ENCODE results near the gene TOLLIP. TPM values are rescaled to one million over a fixed set of nuclear protein-coding genes. Genes with fewer than 3 reads are reported as not detected.

Gene TOLLIP
- total RNA-seq, 4 donors from 2014 or later = 49.8 to 91.7 (median 85.0) TPM

- intact Hi-C loops (cut with DNase I; ENCODE audit: low total_unique reads) (no loop called here), in situ Hi-C loops (cut with MboI; ENCODE audit: low sequenced_read_pairs in 4 of 4) (no loop called here)
- H3K9me3 ChIP-seq = no peaks in the 10 kb centered on the region
- no peak overlapping the region for H3K4me3 ChIP-seq
- no peak for TF ChIP-seq POLR2A (IDR thresholded peaks at IDR 0.05)
- no peak for TF ChIP-seq CTCF (IDR thresholded peaks at IDR 0.05 in 4 of 5, conservative IDR thresholded peaks at IDR 0.05 in 1 of 5)
- DNase-seq (no peak), ATAC-seq (no peak)
- no peaks in the 10 kb centered on the region for H3K4me1 ChIP-seq
- H3K27ac ChIP-seq = no peak overlapping the region
- no peaks in the 10 kb centered on the region for H3K36me3 ChIP-seq
- H3K27me3 ChIP-seq = peaks cover 3 to 24% (median 6%) of the 10 kb centered on the region in 3 donors
Measured at GRCh38 chr11:1233351-1234053, 75.9 kb downstream of the TOLLIP start.

GRCh38 chr11:1232883-1233321 is 76.5 kb downstream of the TOLLIP start:
- ATAC-seq (no peak), DNase-seq (no peak)
- Histone ChIP-seq H3K36me3 (no peaks in the 10 kb centered on the region), H3K4me3 (no peak overlapping the region), H3K4me1 (no peaks in the 10 kb centered on the region), H3K27ac (no peak overlapping the region), H3K27me3 (peaks cover 3 to 24% (median 6%) of the 10 kb centered on the region in 3 donors), H3K9me3 (no peaks in the 10 kb centered on the region)
- TF ChIP-seq POLR2A (IDR thresholded peaks at IDR 0.05) = no peak
- TF ChIP-seq CTCF (IDR thresholded peaks at IDR 0.05 in 4 of 5, conservative IDR thresholded peaks at IDR 0.05 in 1 of 5) = no peak
- in situ Hi-C loops (cut with MboI; ENCODE audit: low sequenced_read_pairs in 4 of 4) = no loop called here
- intact Hi-C loops (cut with DNase I; ENCODE audit: low total_unique reads) = no loop called here

GRCh38 chr11:1232021-1232882 is 77.2 kb downstream of the TOLLIP start:
- H3K27me3 ChIP-seq = peaks cover 3 to 24% (median 8%) of the 10 kb centered on the region in 3 donors
- ATAC-seq (no peak), DNase-seq (no peak)
- in situ Hi-C loops (cut with MboI; ENCODE audit: low sequenced_read_pairs in 4 of 4) = no loop called here
- H3K9me3 ChIP-seq = no peaks in the 10 kb centered on the region
- no peaks in the 10 kb centered on the region for H3K4me1 ChIP-seq
- H3K27ac ChIP-seq = no peak overlapping the region
- H3K36me3 ChIP-seq = no peaks in the 10 kb centered on the region
- intact Hi-C loops (cut with DNase I; ENCODE audit: low total_unique reads) = no loop called here
- no peak overlapping the region for H3K4me3 ChIP-seq
- no peak for TF ChIP-seq POLR2A (IDR thresholded peaks at IDR 0.05)
- TF ChIP-seq CTCF (IDR thresholded peaks at IDR 0.05 in 4 of 5, conservative IDR thresholded peaks at IDR 0.05 in 1 of 5) = no peak

GRCh38 chr11:1231396-1232020 is 77.9 kb downstream of the TOLLIP start:
- in situ Hi-C loops (cut with MboI; ENCODE audit: low sequenced_read_pairs in 4 of 4) = no loop called here
- DNase-seq = no peak
- TF ChIP-seq CTCF (IDR thresholded peaks at IDR 0.05 in 4 of 5, conservative IDR thresholded peaks at IDR 0.05 in 1 of 5) (no peak), POLR2A (IDR thresholded peaks at IDR 0.05) (no peak)
- Histone ChIP-seq H3K4me3 (no peak overlapping the region), H3K4me1 (no peaks in the 10 kb centered on the region), H3K27ac (no peak overlapping the region), H3K36me3 (no peaks in the 10 kb centered on the region), H3K27me3 (peaks cover 3 to 24% (median 8%) of the 10 kb centered on the region in 3 donors), H3K9me3 (no peaks in the 10 kb centered on the region)
- ATAC-seq = no peak
- intact Hi-C loops (cut with DNase I; ENCODE audit: low total_unique reads) = no loop called here
